LNCAP (cell line): ENCODE measurements around the gene CHST2.

Source experiments
- TF ChIP-seq, protein P1 (sequence below): fragments of 450-650 bp; IDR thresholded peaks from 2 replicates; pipeline ENCODE4 v1.5.1; 2017; ENCODE audit warnings: mild to moderate bottlenecking

Gene CHST2

DNA sequence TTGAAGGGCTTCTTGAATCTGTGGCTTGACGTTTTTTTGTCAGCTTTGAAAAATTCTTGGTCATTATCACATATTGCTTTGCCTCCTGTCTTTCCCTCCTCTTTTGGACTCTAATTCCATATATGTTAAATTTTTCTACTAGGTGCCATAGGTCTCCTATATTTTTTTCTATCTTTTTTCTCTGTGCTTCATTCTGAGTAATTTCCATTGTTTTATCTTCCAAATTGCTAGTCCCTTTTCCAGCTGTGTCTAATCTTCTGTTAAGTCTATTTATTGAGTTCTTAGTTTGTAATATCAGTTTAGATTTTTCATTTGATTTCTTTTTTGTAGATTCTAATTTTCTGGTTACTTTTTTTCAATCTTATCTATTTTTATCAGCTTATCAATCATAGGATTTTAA is 53.7 kb downstream of the CHST2 start:
- TF ChIP-seq, protein P1, sequence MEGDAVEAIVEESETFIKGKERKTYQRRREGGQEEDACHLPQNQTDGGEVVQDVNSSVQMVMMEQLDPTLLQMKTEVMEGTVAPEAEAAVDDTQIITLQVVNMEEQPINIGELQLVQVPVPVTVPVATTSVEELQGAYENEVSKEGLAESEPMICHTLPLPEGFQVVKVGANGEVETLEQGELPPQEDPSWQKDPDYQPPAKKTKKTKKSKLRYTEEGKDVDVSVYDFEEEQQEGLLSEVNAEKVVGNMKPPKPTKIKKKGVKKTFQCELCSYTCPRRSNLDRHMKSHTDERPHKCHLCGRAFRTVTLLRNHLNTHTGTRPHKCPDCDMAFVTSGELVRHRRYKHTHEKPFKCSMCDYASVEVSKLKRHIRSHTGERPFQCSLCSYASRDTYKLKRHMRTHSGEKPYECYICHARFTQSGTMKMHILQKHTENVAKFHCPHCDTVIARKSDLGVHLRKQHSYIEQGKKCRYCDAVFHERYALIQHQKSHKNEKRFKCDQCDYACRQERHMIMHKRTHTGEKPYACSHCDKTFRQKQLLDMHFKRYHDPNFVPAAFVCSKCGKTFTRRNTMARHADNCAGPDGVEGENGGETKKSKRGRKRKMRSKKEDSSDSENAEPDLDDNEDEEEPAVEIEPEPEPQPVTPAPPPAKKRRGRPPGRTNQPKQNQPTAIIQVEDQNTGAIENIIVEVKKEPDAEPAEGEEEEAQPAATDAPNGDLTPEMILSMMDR, result no peak
